Nephron progenitor cell (in vitro differentiated cells): ENCODE measurements around the gene PIAS4.
A peak's percentile ranks its signal among the peaks of the same experiment; 100 is the strongest.

Source experiments
- DNase-seq: peaks from one replicate; pipeline ENCODE4 v3.0.0; 2021
- H3K27ac Mint-ChIP-seq: 2 replicates; pipeline ENCODE4 v1.8.0; 2021; ENCODE audit warnings: mild to moderate bottlenecking, moderate library complexity, mixed read lengths
- H3K27me3 Mint-ChIP-seq: 2 replicates; pipeline ENCODE4 v1.8.0; 2021; ENCODE audit warnings: mild to moderate bottlenecking, low read depth, mixed read lengths; ENCODE audit not compliant: poor library complexity
- H3K36me3 Mint-ChIP-seq: 2 replicates; pipeline ENCODE4 v1.8.0; 2021; ENCODE audit warnings: low read depth, mixed read lengths
- H3K4me1 Mint-ChIP-seq: 2 replicates; pipeline ENCODE4 v1.8.0; 2021; ENCODE audit warnings: mixed read lengths
- H3K4me3 Mint-ChIP-seq: 2 replicates; pipeline ENCODE4 v1.8.0; 2021; ENCODE audit warnings: mild to moderate bottlenecking, moderate library complexity, mixed read lengths
- H3K9me3 Mint-ChIP-seq: 2 replicates; pipeline ENCODE4 v1.8.0; 2021; ENCODE audit warnings: mild to moderate bottlenecking, moderate library complexity, mixed read lengths
- TF ChIP-seq, protein P1 (sequence below): fragments of 200-600 bp; sonication (generic); IDR thresholded peaks from 2 replicates; pipeline ENCODE4 v1.5.0; 2021; ENCODE audit warnings: antibody characterized with exemption

PIAS4 gene

DNA sequence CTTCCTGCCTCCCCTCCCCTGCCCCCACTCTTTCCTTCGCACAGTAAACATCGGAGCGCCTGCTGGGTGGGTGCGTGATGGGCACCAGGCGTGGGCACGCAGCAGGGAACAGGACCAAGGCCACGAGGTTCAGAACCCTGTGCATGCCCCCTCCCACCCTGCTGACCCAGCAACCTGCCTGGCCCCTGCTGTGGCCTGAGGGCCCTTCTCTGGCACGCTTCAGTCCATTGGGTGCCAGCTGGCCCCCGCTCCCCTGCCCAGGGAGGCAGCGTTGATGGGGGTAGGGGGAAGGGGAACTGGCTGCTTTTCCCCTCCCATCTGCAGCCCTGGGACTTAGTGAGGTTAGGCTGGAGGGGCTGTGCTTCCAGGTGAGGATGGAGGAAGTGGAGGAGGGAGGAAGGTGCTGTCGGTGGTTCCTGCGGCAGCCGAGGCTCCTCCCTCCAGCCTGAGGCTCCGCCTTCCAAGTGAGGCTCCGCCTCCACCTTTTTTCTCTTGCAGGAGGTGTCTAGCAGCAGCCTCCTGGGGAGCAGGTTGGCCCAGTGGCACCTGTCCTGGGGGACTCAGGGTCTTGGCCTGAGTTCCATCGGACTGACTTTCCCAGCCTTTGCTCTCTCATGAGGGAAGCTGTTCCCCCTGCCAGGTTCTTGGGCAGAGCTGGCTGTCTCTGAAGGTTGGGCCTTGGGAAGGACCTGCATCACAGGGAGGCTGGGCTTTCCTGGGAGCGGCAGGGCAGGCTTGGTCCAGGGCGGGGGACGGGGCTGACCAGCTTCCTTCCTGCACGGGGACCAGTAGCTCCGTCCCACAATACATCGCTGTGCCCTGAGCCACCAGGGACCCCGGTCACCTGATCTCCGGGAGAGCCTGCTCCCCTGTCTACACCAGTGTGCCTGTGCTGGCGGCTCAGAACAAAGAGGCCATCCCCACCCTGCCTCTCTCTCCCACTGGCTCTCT lies 7.3 kb downstream of the PIAS4 start:
- Mint-ChIP-seq H3K27me3 (no peaks in the 10 kb centered on the region), H3K27ac (peak overlapping the region; percentile 98), H3K4me3 (peak overlapping the region; percentile 75), H3K9me3 (no peaks in the 10 kb centered on the region), H3K36me3 (peaks cover 14% of the 10 kb centered on the region), H3K4me1 (peaks cover 70% of the 10 kb centered on the region)
- TF ChIP-seq, protein P1, sequence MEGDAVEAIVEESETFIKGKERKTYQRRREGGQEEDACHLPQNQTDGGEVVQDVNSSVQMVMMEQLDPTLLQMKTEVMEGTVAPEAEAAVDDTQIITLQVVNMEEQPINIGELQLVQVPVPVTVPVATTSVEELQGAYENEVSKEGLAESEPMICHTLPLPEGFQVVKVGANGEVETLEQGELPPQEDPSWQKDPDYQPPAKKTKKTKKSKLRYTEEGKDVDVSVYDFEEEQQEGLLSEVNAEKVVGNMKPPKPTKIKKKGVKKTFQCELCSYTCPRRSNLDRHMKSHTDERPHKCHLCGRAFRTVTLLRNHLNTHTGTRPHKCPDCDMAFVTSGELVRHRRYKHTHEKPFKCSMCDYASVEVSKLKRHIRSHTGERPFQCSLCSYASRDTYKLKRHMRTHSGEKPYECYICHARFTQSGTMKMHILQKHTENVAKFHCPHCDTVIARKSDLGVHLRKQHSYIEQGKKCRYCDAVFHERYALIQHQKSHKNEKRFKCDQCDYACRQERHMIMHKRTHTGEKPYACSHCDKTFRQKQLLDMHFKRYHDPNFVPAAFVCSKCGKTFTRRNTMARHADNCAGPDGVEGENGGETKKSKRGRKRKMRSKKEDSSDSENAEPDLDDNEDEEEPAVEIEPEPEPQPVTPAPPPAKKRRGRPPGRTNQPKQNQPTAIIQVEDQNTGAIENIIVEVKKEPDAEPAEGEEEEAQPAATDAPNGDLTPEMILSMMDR: no peak
- DNase-seq: peak; percentile 62

DNA sequence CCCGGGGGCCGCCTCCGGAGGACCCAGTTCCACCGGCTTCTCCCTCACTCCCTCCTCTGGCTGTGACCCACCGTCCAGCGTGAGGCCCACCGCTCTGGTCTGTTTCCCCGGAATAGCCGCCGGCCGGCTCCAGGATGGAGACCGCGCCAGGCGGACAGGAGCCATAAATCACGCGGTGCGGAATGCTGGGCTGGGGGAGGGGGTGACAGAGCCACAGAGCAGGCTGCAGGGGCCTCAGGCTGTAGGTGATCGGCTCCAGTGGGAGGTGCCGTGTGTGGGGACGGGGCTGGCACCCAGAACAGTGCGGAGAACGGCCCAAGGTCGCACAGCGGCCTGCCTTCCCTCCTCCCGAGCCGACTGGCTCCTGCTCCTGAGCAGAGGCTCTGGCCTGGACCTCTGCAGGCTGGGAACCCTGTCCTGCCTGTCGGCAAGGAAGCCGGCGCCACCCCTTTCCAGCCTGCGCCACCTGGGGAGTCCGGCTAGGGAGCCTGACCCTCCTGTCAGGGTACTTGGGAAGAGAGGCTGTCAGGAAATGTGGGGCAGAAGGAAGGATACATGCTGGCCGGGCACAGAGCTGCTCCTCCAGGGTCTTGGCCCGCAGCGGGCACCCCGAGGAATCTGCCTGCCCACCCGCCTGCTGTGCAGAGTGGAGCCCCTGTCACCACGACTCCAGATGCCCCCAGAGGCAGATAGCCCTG lies 8.3 kb downstream of the PIAS4 start:
- Mint-ChIP-seq H3K4me1 (peaks cover 60% of the 10 kb centered on the region), H3K4me3 (peak overlapping the region; percentile 75), H3K36me3 (peaks cover 23% of the 10 kb centered on the region), H3K27me3 (no peaks in the 10 kb centered on the region), H3K27ac (peak overlapping the region; percentile 98), H3K9me3 (no peaks in the 10 kb centered on the region)
- DNase-seq: peak; percentile 94
- TF ChIP-seq, protein P1: no peak

DNA sequence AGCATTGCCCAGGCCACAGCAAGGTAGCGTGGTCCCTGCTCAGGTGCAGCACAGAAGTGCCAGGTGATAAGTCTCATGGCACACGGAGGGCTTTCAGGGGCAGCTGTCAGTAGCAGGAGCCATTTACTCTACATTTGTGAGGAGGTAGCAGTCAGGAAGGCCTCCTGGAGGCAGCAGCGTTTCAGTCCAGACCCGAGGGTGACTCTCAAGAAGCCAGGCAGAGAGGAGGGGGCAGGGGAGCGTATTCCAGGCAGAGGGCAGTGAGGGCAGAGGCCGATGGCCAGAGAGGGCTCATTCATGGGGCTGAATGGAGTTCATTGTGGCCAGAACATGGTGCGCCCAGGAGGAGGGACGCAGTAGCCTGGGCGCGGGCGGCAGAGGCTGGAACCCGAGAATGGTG lies 8.9 kb downstream of the PIAS4 start:
- no peaks in the 10 kb centered on the region for H3K27me3 Mint-ChIP-seq
- peak overlapping the region; percentile 93 for H3K27ac Mint-ChIP-seq
- H3K36me3 Mint-ChIP-seq: peaks cover 29% of the 10 kb centered on the region
- no peak overlapping the region for H3K4me3 Mint-ChIP-seq
- H3K4me1 Mint-ChIP-seq: peaks cover 53% of the 10 kb centered on the region
- no peaks in the 10 kb centered on the region for H3K9me3 Mint-ChIP-seq
- TF ChIP-seq, protein P1: no peak
- DNase-seq: no peak

DNA sequence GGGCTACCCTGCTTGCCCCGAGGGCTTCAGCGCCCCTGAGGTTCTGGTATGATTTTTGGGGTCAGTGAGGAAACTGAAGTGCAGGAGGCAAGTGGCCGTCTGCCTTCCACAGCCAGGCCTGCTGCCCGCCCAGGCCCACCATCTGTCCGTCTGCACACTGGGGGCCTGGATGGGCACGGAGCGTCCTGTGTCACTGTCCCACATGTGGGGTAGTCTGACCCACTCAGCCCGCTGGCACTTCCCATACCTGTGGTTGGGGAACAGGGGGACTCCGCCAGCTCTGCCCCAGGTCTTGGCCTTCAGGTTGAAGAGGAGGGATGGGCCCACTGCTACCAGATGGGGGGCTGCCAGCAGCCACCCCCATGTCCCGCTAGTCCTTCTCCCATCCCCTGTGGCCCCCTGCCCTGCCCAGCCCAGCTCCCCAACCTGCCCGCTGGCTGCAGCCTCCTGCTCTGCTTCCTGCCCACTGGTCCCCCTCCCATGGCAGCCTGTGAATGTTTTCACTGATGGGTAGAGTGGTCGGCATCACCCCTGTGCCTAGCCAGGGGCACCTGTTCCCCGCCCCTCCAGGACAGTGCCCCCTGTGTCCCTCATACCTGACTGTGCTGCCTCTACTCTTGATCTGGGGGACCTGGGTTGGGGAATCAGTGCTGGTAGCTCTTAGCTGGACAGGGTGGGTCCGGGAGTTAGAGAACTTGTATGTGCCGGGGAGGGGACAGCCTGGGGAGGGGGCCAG lies 9.5 kb downstream of the PIAS4 start:
- Mint-ChIP-seq H3K4me1 (peaks cover 53% of the 10 kb centered on the region), H3K9me3 (peaks cover 2% of the 10 kb centered on the region), H3K27me3 (no peaks in the 10 kb centered on the region), H3K27ac (no peak overlapping the region), H3K4me3 (no peak overlapping the region), H3K36me3 (peaks cover 35% of the 10 kb centered on the region)
- no peak for DNase-seq
- TF ChIP-seq, protein P1: no peak

DNA sequence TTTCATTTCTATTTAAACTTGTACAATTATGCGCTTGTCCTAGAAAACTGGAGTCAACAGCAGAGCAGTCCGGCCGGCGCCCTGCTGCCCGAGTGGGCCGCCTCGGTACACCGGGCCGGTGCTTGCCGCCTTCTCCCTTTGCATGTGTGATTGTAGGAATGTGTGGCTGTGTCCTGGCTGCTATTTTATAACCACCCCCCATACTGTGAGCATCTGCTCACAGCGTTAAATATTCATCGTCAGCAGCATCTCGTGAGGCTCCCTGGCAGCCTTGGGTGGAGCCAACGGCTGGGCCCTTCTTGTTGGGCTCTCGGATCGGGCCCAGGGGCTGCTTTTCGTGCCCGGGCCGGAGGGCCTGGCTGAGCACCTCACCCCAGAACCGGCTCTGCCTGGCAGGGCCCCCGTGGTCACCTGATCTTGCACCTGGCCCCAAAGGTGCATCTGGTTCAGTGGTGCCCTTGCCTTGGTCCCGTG lies 10.6 kb downstream of the PIAS4 start:
- no peaks in the 10 kb centered on the region for H3K27me3 Mint-ChIP-seq
- no peak for DNase-seq
- peaks cover 31% of the 10 kb centered on the region for H3K36me3 Mint-ChIP-seq
- TF ChIP-seq, protein P1: no peak
- H3K9me3 Mint-ChIP-seq: peaks cover 5% of the 10 kb centered on the region
- no peak overlapping the region for H3K4me3 Mint-ChIP-seq
- peak overlapping the region; percentile 85 for H3K27ac Mint-ChIP-seq
- peaks cover 42% of the 10 kb centered on the region for H3K4me1 Mint-ChIP-seq
